Forelimb muscle (tissue), 1 donor: ENCODE results near the gene NTN4. TPM values are rescaled to one million over a fixed set of nuclear protein-coding genes. Genes with fewer than 3 reads are reported as not detected.
"Not testable (repeated sequence)": the region's sequence is repeated elsewhere in the genome, so short reads cannot be mapped to it uniquely, and the experiment has no call there.

Experiments
- DNase-seq: peaks from one replicate; pipeline ENCODE4 v3.0.0-alpha.2; 2013; ENCODE audit warnings: low read depth
- polyA plus RNA-seq: library from polyadenylated mRNA; unstranded; fragments of 120-200 nt; gene quantifications from one replicate; pipeline ENCODE4 v1.2.1, GENCODE V29; 2013; ENCODE audit not compliant: insufficient read length

NTN4 gene
- polyA plus RNA-seq, 1 donor, result 43.1 TPM

GRCh38 chr12:95755261-95755865 is 35.2 kb downstream of the NTN4 start:
- DNase-seq, result no peak

- not testable (repeated sequence) for DNase-seq
These were observed 44.5 kb downstream of the NTN4 start for GRCh38 chr12:95746062-95746461.

GRCh38 chr12:95742586-95742985 is 48.0 kb downstream of the NTN4 start:
- no peak for DNase-seq

GRCh38 chr12:95741635-95742034 is 48.9 kb downstream of the NTN4 start:
- DNase-seq, result no peak

GRCh38 chr12:95740751-95741150 is 49.8 kb downstream of the NTN4 start:
- no peak for DNase-seq

- no peak for DNase-seq
These were observed 50.8 kb downstream of the NTN4 start for GRCh38 chr12:95739561-95740313.

- no peak for DNase-seq
These were observed 52.4 kb downstream of the NTN4 start for GRCh38 chr12:95738024-95738611.

GRCh38 chr12:95736631-95737030 is 53.9 kb downstream of the NTN4 start:
- DNase-seq, result no peak

GRCh38 chr12:95735728-95736127 is 54.8 kb downstream of the NTN4 start:
- not testable (repeated sequence) for DNase-seq

- no peak for DNase-seq
These were observed 57.3 kb downstream of the NTN4 start for GRCh38 chr12:95733141-95733825.

GRCh38 chr12:95731519-95731958 is 59.0 kb downstream of the NTN4 start:
- DNase-seq, result no peak

- DNase-seq, result no peak
These were observed 60.1 kb downstream of the NTN4 start for GRCh38 chr12:95730457-95730856.

GRCh38 chr12:95726903-95727302 is 63.7 kb downstream of the NTN4 start:
- DNase-seq, result no peak

- no peak for DNase-seq
These were observed 65.8 kb downstream of the NTN4 start for GRCh38 chr12:95724767-95725166.

- no peak for DNase-seq
These were observed 66.7 kb downstream of the NTN4 start for GRCh38 chr12:95723693-95724384.

GRCh38 chr12:95721320-95721719 is 69.2 kb downstream of the NTN4 start:
- DNase-seq, result no peak

GRCh38 chr12:95720146-95720545 is 70.4 kb downstream of the NTN4 start:
- no peak for DNase-seq

GRCh38 chr12:95718772-95719171 is 71.8 kb downstream of the NTN4 start:
- no peak for DNase-seq

GRCh38 chr12:95718006-95718431 is 72.5 kb downstream of the NTN4 start:
- DNase-seq, result no peak

GRCh38 chr12:95717316-95717928 is 73.1 kb downstream of the NTN4 start:
- no peak for DNase-seq

- DNase-seq, result no peak
These were observed 75.4 kb downstream of the NTN4 start for GRCh38 chr12:95715177-95715576.
